ENCODE results near the gene CD300LG. TPM values are rescaled to one million over a fixed set of nuclear protein-coding genes. Genes with fewer than 3 reads are reported as not detected.

Gene CD300LG
- total and polyA plus RNA-seq, 2 experiments from 2014 or later: not detected

GRCh38 chr17:43834106-43834505, 12.9 kb upstream of the CD300LG start:
- Mint-ChIP-seq H3K9me3 (peaks cover 13% of the 10 kb centered on the region; the same call in 2 of the 3 replicates), H3K27me3 (ENCODE audit: insufficient read depth, low read depth, poor library complexity) (peaks cover 34% of the 10 kb centered on the region), H3K36me3 (ENCODE audit: low read depth) (peaks cover 8% of the 10 kb centered on the region), H3K4me1 (peaks cover 23% of the 10 kb centered on the region), H3K27ac (no peak overlapping the region), H3K4me3 (peak overlapping the region; percentile 80)
- DNase-seq (ENCODE audit: low spot score) (no peak), ATAC-seq (no peak)
- H3K4me2 ChIP-seq: peak overlapping the region; percentile 93; the same call in 1 of the 2 replicates
- H3K36me3 ChIP-seq (ENCODE audit: insufficient read depth): no peaks in the 10 kb centered on the region
- no peak overlapping the region for H3K27ac ChIP-seq (ENCODE audit: low read depth)
- H3F3A ChIP-seq (replicated peaks; ENCODE audit: low read depth): 0 out of 2 replicates have a peak, but pooled peaks cover 4% of the 10 kb centered on the region
- peaks cover 24% of the 10 kb centered on the region for H3K27me3 ChIP-seq (ENCODE audit: insufficient read depth)
- H4K20me1 ChIP-seq (replicated peaks; ENCODE audit: insufficient read depth): no peaks in the 10 kb centered on the region
- TF ChIP-seq POLR2AphosphoS5 (IDR thresholded peaks at IDR 0.05; ENCODE audit: low read depth): no peak
- TF ChIP-seq ZNF331 (CRISPR knock-in tag; IDR thresholded peaks at IDR 0.05; ENCODE audit: low read depth): no peak
- TF ChIP-seq ZNF462 (CRISPR knock-in tag; IDR thresholded peaks at IDR 0.05): no peak
- no peak for TF ChIP-seq STAT1 (IDR thresholded peaks at IDR 0.05; ENCODE audit: unreplicated experiment)
- no peak for TF ChIP-seq ZNF114 (CRISPR knock-in tag; IDR thresholded peaks at IDR 0.05)
- TF ChIP-seq EZH2 (IDR thresholded peaks at IDR 0.05; ENCODE audit: low read depth, unreplicated experiment): no peak
- TF ChIP-seq, protein P1, sequence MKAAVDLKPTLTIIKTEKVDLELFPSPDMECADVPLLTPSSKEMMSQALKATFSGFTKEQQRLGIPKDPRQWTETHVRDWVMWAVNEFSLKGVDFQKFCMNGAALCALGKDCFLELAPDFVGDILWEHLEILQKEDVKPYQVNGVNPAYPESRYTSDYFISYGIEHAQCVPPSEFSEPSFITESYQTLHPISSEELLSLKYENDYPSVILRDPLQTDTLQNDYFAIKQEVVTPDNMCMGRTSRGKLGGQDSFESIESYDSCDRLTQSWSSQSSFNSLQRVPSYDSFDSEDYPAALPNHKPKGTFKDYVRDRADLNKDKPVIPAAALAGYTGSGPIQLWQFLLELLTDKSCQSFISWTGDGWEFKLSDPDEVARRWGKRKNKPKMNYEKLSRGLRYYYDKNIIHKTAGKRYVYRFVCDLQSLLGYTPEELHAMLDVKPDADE (IDR thresholded peaks at IDR 0.05): no peak
- no peak for TF ChIP-seq CREB1 (CRISPR knock-in tag; IDR thresholded peaks at IDR 0.05; ENCODE audit: low read depth)
- no peak for TF ChIP-seq REST (IDR thresholded peaks at IDR 0.05; ENCODE audit: unreplicated experiment)
- no peak for TF ChIP-seq JUNB (IDR thresholded peaks at IDR 0.05; ENCODE audit: unreplicated experiment)
- TF ChIP-seq NANOG (IDR thresholded peaks at IDR 0.05; ENCODE audit: borderline replicate concordance): no peak
- TF ChIP-seq EZH2phosphoT487 (IDR thresholded peaks at IDR 0.05; ENCODE audit: unreplicated experiment): no peak
- TF ChIP-seq, protein P2, sequence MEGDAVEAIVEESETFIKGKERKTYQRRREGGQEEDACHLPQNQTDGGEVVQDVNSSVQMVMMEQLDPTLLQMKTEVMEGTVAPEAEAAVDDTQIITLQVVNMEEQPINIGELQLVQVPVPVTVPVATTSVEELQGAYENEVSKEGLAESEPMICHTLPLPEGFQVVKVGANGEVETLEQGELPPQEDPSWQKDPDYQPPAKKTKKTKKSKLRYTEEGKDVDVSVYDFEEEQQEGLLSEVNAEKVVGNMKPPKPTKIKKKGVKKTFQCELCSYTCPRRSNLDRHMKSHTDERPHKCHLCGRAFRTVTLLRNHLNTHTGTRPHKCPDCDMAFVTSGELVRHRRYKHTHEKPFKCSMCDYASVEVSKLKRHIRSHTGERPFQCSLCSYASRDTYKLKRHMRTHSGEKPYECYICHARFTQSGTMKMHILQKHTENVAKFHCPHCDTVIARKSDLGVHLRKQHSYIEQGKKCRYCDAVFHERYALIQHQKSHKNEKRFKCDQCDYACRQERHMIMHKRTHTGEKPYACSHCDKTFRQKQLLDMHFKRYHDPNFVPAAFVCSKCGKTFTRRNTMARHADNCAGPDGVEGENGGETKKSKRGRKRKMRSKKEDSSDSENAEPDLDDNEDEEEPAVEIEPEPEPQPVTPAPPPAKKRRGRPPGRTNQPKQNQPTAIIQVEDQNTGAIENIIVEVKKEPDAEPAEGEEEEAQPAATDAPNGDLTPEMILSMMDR (conservative IDR thresholded peaks at IDR 0.05; ENCODE audit: low read depth in 2 of 2): no peak
- H3K4me1 ChIP-seq (ENCODE audit: insufficient read depth): peaks cover 6% of the 10 kb centered on the region
- H3K4me3 ChIP-seq: peak overlapping the region; percentile 88; the same call in 1 of the 2 replicates
- no peak overlapping the region for H2AFZ ChIP-seq
- no peaks in the 10 kb centered on the region for H3K79me2 ChIP-seq (replicated peaks; ENCODE audit: insufficient read depth)
- H3K9me2 ChIP-seq (ENCODE audit: insufficient read depth): no peaks in the 10 kb centered on the region

Data from GM23338 (cell line).